AG04449 (cell line): Measurements from ENCODE around the gene CLMN.

Experiments
- CTCF ChIA-PET: fragments of 350-600 bp; formaldehyde crosslinking; extraction: SDS; loops from one replicate; lab custom pipeline; 2021; ENCODE audit warnings: antibody characterized with exemption; lab: Yijun Ruan, JAX
- POLR2A ChIA-PET: fragments of 400-600, 350-600 bp; formaldehyde crosslinking; extraction: SDS; loops from one replicate; lab custom pipeline; 2020; ENCODE audit warnings: antibody characterized with exemption, inconsistent platforms; lab: Yijun Ruan, JAX
- DNase-seq: peaks from one replicate; pipeline ENCODE4 v3.0.0-alpha.2; 2010; ENCODE audit warnings: low read depth, low spot score
- H3K4me3 ChIP-seq: 2 replicates; pipeline ENCODE4 v1.5.1; 2011; ENCODE audit warnings: low read depth, mild to moderate bottlenecking, control low read depth, low read length
- TF ChIP-seq, protein P1 (sequence below): IDR thresholded peaks from one replicate; pipeline ENCODE4 v1.5.1; 2011; ENCODE audit warnings: mild to moderate bottlenecking, moderate library complexity, low read length, control low read depth, inconsistent platforms; ENCODE audit not compliant: insufficient read depth; ENCODE audit errors: missing control alignments

Gene CLMN, protein sequence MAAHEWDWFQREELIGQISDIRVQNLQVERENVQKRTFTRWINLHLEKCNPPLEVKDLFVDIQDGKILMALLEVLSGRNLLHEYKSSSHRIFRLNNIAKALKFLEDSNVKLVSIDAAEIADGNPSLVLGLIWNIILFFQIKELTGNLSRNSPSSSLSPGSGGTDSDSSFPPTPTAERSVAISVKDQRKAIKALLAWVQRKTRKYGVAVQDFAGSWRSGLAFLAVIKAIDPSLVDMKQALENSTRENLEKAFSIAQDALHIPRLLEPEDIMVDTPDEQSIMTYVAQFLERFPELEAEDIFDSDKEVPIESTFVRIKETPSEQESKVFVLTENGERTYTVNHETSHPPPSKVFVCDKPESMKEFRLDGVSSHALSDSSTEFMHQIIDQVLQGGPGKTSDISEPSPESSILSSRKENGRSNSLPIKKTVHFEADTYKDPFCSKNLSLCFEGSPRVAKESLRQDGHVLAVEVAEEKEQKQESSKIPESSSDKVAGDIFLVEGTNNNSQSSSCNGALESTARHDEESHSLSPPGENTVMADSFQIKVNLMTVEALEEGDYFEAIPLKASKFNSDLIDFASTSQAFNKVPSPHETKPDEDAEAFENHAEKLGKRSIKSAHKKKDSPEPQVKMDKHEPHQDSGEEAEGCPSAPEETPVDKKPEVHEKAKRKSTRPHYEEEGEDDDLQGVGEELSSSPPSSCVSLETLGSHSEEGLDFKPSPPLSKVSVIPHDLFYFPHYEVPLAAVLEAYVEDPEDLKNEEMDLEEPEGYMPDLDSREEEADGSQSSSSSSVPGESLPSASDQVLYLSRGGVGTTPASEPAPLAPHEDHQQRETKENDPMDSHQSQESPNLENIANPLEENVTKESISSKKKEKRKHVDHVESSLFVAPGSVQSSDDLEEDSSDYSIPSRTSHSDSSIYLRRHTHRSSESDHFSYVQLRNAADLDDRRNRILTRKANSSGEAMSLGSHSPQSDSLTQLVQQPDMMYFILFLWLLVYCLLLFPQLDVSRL

DNA sequence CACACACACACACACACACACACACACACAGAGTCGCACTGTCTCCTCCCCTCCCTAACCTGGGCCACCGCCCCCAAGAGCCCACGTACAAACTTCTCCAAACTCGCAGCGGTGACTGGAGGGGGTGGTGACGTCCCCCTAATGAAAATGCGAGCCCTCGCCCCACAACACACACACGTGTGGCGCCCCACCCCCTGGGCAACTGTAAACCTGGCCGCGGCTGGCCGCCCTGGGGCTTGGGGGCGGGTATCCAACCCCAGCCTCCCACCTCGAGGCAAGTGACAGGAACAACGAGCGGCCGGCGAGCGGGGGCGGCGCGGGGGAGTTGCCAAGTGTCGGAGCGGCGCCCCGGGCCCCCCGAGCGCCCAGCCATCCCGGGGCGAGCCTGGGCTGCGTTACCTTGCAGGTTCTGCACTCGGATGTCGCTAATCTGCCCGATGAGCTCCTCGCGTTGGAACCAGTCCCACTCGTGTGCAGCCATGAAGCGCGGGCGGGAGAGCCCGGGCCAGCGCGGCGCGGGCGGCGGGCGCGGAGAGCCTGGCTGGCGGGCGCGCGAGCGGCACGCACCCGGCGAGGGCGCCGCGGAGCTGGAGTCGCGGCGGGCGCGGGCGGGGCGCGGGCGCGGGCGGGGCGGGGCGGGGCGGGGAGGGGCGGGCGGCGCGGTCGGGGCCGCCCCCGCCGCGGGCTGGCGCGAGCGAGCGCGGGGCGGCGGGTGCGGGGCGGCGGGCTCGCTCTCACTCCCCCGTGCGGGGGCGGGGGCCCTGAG is at the start of gene CLMN:
Gene CLMN (minus strand): TSS at position 597 of the 766 bp plus-strand sequence. CDS start 116 bp downstream, at position 481.
- DNase-seq = no peak
- CTCF ChIA-PET = interaction anchor here (1.2 kb wide), 1 partner anchor 9 kb away, joined by 3 read pairs; no protein-coding TSS in a partner anchor
- H3K4me3 ChIP-seq = peak within 1 kb of the TSS; percentile 57
- POLR2A ChIA-PET = no interaction called here
- TF ChIP-seq, protein P1, sequence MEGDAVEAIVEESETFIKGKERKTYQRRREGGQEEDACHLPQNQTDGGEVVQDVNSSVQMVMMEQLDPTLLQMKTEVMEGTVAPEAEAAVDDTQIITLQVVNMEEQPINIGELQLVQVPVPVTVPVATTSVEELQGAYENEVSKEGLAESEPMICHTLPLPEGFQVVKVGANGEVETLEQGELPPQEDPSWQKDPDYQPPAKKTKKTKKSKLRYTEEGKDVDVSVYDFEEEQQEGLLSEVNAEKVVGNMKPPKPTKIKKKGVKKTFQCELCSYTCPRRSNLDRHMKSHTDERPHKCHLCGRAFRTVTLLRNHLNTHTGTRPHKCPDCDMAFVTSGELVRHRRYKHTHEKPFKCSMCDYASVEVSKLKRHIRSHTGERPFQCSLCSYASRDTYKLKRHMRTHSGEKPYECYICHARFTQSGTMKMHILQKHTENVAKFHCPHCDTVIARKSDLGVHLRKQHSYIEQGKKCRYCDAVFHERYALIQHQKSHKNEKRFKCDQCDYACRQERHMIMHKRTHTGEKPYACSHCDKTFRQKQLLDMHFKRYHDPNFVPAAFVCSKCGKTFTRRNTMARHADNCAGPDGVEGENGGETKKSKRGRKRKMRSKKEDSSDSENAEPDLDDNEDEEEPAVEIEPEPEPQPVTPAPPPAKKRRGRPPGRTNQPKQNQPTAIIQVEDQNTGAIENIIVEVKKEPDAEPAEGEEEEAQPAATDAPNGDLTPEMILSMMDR = no peak

GRCh38 chr14:95365401-95365800 is 45.7 kb upstream of the CLMN start:
- no peak for DNase-seq
- POLR2A ChIA-PET = no interaction called here
- no peak overlapping the region for H3K4me3 ChIP-seq
- CTCF ChIA-PET = no interaction called here
- TF ChIP-seq, protein P1 = no peak

DNA sequence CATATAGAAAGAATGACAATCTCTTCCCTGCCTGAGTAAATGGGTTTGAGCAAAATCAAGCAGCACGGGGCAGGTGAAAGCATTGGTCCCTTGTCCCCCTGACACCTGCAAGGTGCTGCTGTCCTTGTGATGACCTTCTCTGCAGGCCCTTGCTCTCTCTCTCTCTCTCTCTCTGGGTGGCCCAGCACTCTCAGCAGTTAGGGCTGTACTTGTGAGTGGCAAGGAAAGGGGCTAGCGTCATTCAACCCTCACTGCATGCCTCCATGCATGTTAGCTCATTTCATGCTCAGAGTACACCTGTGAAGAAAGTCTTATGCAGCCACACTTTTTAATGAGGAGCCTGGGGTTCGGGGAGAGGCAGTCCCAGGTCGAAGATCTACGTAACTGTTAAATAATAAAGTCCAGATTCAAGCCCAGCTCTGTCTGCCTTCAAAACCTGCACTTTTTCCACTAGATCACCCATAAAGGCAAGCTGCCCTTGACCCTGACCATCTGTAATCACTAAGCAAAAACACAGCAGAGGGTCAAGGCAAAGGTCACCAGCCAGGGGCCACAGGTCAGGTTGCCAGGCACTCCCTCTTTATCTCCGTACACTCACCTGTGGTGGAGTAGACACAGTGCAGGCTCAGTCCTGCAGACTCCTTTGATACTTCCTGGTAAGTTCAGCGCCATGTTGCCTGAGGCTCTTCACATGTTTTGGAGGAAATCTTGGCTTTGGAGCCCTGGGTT is 44.9 kb upstream of the CLMN start:
- POLR2A ChIA-PET = no interaction called here
- TF ChIP-seq, protein P1 = no peak
- H3K4me3 ChIP-seq = no peak overlapping the region
- DNase-seq = no peak
- CTCF ChIA-PET = no interaction called here

- H3K4me3 ChIP-seq = no peak overlapping the region
- CTCF ChIA-PET = no interaction called here
- POLR2A ChIA-PET = no interaction called here
- DNase-seq = no peak
- TF ChIP-seq, protein P1 = no peak
These were observed 43.8 kb upstream of the CLMN start for GRCh38 chr14:95363468-95363954.

DNA sequence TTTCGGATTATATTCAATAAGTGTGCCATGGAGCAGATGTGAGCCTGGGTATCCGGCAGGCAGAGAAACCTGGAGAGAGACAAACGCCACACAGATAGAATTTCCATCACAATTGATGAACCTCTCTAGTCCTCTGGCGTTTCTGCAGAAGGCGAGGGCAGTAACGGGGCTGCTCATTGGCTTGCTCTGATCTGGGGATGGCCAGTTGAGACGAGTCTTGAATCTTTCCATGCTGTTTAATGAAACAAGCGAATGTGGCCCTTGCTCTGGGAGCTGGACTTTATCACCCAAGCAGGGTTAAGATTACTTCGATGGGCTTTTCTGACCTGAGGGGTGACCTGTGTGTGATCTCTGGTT is 42.4 kb upstream of the CLMN start:
- TF ChIP-seq, protein P1 = no peak
- H3K4me3 ChIP-seq = no peak overlapping the region
- DNase-seq = no peak
- ChIA-PET CTCF (interaction anchor here (0.8 to 1.6 kb wide), 6 partner anchors 12 to 255 kb away, joined by 3 to 7 read pairs (median 4); no protein-coding TSS in a partner anchor), POLR2A (no interaction called here)
